ENCODE data around the gene CCR3.

- TF ChIP-seq CTCF (conservative IDR thresholded peaks at IDR 0.05; ENCODE audit: low read depth, low read length), result no peak
- TF ChIP-seq EZH2phosphoT487 (IDR thresholded peaks at IDR 0.05; ENCODE audit: borderline replicate concordance, low read length), result no peak
These were observed 2.3 kb upstream of the CCR3 start for GRCh38 chr3:46239952-46240351.
